T47D (cell line): ENCODE data around the gene LKAAEAR1.

Source experiments
- DNase-seq, 2 experiments: peaks; one replicate each; pipeline versions ENCODE4 v3.0.0 to v3.0.0-alpha.2; 2011 to 2012; ENCODE audit warnings: low read depth in 1 of 2, low spot score in 1 of 2
- JUND ChIP-seq: IDR thresholded peaks from 2 replicates; pipeline ENCODE4 v1.6.1; 2012; ENCODE audit warnings: low read depth
- in situ Hi-C: cut with HindIII; loops from 2 replicates; pipeline ENCODE4 v1.10.0; 2016; ENCODE audit warnings: low sequenced_read_pairs, low pct_unique_long_range_greater_than_20kb

The LKAAEAR1 gene

DNA sequence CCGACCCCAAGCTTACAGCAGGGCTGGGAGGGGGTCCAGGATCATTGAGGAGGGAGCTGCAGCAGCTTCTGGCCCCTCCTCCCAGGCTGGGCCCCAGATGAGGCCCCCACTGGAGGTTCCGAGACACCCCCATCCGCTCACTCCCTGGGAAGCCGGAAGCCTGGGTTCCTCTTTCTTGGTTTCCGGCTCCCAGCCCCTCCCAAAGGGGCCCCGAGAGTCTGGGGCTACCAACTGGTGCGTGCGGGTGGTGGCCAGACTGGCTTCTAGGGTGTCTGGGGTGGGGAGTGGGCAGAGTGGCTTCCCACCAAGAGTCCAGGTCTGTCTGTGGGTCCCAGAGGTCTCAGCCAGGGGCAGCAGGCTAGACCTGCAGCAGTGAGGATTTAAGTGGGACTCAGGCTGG, 7.1 kb downstream of the LKAAEAR1 start:
- in situ Hi-C loops, result no loop called here
- TF ChIP-seq JUND, result no peak

DNA sequence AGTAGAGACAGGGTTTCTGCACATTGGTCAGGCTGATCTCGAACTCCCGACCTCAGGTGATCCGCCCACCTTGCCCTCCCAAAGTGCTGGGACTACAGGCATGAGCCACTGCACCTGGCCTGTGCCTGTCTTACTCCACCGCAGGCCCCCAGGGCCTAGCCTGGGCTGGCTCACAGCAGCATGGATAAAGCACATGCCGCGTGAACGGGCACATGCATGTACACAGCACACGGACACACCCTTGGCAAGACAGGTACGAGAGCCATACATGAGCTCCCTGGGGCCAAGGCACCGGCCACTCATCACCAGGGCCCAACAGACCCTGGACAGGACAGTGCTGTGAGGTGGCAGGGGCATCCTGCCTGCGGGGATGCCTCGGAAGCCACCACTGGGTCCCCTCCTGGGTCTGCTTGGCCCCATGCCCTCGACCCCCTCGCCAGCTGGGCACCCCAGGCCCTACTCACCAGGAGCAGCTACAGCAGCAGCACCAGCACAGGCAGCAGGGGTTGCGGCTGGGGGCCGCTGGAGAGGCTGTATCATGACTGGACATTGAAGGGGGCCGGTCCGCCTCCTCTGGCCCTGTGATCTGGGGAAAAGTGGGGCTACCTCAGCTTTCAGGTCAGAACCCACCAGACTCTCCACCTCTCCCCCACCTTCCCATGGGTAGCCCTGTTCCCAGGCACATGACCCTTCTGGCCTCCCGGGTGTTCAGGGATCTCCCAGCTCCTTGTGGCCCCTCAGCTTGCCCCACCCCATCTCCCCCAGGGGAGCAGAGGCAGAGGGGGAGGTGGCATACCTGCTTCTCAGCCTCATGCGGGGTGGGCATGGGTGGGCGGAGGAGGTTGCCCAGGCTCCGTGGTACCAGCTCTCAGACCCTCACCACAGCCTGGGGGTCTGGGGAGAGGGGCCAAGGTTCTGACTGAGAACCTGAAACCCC, 7.9 kb downstream of the LKAAEAR1 start:
- no peak for TF ChIP-seq JUND
- no peak for DNase-seq
- in situ Hi-C loops, result no loop called here

More for the DNA sequence above, 7.1 kb downstream of the LKAAEAR1 start:
- no peak for DNase-seq

DNA sequence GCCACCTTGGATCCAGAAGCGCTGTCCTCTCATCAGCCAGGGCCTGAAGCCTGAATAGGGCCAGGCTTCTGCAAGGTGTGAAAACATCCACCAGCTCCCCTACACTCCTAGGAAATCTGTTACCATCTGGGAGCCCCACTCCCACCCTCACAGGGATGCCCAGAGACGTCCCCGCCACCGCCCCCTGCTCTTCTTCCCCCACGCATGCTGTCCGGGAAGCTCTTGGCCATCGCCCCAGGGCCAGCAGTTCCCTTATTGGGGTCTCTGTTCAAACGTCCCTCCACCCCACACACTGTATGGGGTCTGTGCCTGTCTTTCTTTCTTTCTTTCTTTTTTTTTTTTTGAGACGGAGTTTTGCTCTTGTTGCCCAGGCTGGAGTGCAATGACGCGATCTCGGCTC, 8.6 kb downstream of the LKAAEAR1 start:
- TF ChIP-seq JUND, result no peak
- DNase-seq, result no peak
- in situ Hi-C loops, result no loop called here

DNA sequence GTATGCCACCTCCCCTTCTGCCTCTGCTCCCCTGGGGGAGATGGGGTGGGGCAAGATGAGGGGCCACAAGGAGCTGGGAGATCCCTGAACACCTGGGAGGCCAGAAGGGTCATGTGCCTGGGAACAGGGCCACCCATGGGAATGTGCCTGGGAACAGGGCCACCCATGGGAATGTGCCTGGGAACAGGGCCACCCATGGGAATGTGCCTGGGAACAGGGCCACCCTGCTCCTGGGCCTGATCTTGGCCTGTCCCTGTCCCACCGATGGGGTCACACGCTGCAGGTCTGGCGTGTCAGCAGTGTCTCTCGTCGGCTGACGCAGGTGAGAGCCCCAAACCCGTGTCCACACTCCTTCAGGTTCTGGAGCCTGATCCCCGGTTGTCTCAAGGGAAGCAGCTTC, 9.2 kb downstream of the LKAAEAR1 start:
- DNase-seq, result no peak
- in situ Hi-C loops, result no loop called here
- TF ChIP-seq JUND, result no peak

DNA sequence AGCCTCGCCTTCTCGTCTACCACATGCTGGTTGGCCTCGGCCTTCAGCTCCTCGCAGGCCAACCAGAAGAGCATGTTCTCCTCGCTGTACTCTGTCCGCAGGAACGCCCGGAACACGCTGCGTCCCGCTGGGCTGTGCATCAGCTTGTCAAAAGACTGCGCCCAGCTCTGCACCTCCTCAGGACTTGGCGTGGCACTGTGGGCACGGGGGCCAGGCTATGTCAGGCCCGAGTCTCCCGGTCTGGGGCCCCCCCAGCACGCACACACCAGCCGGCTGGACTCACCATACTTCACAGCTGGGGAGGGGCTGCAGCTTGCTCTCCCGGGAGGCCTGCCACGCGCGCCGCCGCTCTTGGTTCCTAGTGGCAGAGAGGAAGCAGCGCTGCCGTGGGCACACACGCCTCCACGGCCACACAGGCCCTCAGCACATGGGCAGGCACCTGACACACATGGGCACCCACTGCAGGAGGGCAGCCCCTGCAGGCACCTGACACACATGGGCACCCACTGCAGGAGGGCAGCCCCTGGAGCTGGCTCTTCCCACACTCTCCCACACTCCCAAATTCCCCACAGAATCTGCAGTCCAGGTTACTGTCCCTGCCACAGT, 9.9 kb downstream of the LKAAEAR1 start:
- no peak for TF ChIP-seq JUND
- DNase-seq, result no peak
- in situ Hi-C loops, result no loop called here

DNA sequence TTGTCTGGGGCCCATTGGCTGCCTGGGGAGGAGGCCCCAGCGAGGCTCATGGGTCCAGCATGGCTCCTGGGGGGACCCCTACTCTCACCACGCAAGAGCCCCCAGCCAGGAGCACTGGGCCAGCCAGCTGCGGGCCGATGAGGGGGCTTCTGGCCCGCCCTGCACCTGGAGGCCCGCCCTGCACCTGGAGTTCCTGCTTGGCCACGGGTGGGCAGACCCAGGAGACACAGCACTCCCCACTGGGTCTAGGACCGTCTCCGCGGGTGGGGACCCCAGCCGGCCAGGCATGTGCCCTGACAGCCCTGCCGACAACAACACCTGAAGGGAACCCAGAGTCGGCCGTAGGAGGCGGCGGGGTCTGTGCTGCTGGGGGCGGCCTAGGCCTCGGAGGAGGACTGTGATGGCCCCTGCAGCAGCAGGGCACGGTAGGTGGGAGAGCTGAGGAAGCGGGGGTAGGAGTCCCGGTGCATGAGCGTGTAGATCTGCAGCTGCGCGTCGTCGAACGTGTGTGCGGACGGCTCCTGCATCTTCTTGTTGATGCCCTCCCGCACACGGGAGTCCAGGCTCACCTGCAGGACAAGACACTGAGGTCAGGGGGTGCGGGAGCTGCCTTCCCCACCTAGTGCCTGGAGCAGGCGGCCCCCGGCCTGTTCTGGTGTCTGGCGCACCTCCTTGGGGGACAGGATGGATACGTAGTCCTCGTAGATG, 10.6 kb downstream of the LKAAEAR1 start:
- in situ Hi-C loops, result no loop called here
- DNase-seq, result no peak
- no peak for TF ChIP-seq JUND

DNA sequence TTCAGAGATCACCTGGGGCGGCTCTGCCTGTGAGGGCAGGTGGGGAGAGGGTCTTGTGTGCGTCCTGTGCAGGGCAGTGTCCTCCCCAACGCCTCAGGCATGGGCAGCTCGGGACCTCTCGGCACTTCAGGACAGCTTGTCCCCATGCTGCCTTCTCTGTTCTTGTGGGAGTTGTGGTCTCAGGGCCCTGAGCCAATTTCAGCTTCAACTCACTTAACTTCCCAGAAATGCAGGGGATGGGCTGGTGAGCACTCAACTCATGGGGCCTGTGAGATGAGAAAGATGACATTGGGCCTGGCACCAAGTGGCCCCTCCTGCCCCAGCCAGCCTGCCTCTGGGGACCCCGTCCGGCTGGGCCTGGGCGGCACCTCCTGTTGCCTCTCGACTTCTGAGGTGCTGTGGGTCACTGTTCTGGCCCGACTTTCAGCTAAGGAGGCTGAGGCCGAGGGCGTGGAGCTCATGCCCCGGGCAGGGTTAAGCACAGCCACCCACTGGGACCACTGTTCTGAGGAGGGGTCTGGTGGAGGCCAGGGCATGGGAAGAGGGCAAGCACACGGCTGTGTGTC, 11.6 kb downstream of the LKAAEAR1 start:
- in situ Hi-C loops, result no loop called here
- no peak for TF ChIP-seq JUND
- DNase-seq, result no peak

DNA sequence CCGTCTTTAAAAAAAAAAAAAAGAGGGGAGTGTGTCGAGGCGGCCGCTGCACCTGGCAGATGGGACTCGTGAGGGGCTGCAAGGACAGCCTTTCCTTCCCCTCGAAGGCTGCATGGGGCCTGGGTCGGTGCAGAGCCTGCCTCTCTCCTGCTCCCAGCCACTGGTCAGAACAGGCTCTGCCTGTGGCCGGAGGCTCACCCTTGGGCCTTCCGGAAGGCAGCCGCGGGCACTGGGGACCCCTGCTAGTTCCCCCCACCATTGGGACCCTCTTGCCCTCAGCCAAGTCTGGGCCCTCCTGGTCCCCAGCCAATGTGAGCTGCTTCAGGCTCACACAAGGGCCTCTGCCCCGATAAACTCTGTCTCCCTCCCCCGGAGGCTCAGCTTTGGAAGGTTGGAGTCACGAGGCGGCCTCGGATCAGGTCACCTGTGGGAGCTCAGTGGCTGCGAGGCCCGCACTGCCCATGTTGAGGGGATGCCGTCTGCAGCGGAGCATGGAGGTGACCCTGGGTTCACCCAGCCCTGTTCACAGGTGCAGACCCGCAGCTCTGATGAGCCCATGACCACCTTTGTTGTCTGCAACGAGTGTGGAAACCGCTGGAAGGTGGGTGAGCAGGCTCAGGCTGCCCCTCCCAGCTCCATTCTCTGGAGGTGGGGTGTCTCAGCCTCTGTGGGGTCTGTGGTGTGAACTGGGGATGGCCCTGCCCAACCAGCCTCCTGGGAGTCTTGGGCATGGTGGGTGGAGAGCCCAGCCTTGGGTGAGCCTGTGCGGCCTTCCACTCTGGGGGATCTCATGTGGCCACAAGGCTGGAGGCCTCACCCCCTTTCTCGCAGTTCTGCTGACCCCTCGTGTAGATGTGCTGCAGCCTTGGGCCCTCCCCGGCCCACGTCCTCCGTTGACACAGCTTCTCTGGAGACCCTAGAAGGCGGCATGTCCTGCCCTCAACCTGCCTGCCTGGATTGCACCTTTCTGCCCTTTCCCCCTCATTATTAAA, 12.6 kb downstream of the LKAAEAR1 start:
- DNase-seq, result no peak

DNA sequence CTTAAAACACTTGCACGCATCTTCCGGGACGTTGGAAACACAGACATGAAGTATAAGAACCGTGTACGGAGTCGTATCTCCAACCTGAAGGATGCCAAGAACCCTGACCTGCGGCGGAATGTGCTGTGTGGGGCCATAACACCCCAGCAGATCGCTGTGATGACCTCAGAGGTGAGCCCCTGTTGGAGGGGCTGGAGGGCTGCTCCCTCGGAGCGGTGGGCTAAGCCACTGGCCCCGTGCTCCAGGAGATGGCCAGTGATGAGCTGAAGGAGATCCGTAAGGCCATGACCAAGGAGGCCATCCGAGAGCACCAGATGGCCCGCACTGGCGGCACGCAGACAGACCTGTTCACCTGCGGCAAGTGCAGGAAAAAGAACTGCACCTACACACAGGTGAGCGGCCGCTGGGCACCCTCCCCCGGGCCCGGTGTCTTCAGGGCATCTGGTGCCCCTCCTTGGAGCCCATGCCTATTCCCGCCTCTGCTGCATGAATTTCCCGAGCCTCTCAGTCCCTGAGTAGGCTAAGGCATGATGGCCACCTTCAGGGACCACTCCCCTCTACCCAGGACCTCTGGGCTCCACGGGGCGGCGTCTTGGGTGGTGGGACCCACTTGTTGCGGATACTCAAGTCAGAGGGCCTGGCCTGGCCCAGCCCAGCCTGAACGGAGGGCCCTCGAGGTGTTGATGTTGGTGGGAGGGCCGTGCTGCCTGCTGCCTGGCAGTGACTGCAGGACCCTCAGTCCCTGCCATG, 13.8 kb downstream of the LKAAEAR1 start:
- TF ChIP-seq JUND, result no peak
- DNase-seq, result no peak
- in situ Hi-C loops, result no loop called here

More for the DNA sequence above, 12.6 kb downstream of the LKAAEAR1 start:
- in situ Hi-C loops, result no loop called here
- no peak for TF ChIP-seq JUND

DNA sequence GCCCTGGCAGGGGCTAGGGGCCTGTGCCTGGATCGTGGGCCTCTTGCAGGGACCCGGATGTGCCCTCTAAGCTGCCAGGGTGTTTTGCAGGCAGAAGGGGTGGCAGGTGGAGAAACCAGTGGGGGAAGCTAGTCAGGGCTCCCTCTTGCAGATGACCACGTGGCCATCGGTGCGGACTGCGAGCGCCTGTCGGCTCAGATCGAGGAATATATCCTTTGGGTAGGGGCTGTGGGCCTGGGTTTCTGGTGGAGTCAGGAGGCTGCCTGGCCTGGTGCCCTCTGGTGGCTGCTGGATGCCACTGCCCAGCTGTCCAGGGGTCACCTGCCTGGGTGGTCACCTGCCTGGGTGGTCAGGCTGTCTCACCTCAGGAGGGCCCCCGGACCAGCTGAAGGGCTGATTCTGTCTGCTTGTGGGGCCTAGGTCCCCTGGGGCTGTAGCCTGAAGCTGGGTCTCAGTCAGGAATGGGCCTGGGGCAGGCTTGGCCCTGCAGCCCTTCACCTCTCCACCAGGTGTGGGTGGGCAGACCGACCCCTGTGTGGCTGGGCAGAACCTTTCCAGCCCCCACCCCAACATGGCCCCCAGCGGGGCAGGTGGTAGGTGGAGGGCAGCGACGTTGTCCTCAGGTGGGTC, 14.5 kb downstream of the LKAAEAR1 start:
- TF ChIP-seq JUND, result no peak
- in situ Hi-C loops, result no loop called here

DNA sequence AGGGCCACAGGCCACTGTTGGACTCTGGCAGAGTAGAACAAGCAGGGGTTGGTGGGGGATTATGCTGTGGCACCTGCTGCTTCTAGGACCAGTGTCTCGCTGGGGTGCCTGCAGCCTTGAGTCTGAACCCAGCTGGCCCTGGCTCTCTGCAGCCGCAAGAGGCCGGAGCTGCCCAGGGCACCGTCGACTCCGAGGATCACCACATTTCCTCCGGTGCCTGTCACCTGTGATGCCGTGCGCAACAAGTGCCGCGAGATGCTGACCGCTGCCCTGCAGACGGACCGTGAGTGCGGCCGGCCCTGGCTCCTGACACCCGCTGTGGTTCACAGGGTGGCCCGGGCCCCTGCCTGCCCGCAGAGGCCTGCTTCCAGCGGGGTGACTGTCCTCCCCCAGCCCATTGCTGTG, 15.0 kb downstream of the LKAAEAR1 start:
- no peak for DNase-seq
- no peak for TF ChIP-seq JUND
- in situ Hi-C loops, result no loop called here

More for the DNA sequence above, 14.5 kb downstream of the LKAAEAR1 start:
- DNase-seq, result peak; percentile 47 to 89
